GM18526 (cell line): ENCODE measurements around the gene CTF1.
A peak's percentile ranks its signal among the peaks of the same experiment; 100 is the strongest.

Source experiments
- POLR2A ChIP-seq: IDR thresholded peaks from 3 replicates; pipeline ENCODE4 v1.6.1; 2011; ENCODE audit not compliant: insufficient read length; ENCODE audit errors: extremely low read depth

Gene CTF1

GRCh38 chr16:30882429-30883310, 13.7 kb upstream of the CTF1 start:
- TF ChIP-seq POLR2A = no peak

DNA sequence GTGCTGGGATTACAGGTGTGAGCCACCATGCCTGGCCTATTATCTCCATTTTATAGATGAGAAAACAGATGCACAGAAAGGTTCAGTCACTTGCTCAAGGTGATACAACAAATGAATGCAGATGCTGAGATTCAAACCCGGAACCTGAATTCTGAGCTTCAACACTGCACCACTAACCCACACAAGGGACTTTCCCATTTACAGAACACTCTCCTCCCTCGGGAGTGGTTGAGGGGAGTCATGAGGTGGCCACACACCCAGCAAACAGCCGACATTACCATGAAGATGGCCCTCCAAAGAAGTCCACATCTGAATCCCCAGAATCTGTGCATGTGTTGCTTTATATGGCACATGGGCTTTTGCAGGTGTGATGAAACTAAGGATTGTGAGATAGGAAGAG, 11.7 kb upstream of the CTF1 start:
- TF ChIP-seq POLR2A = no peak

- no peak for TF ChIP-seq POLR2A
Observed at GRCh38 chr16:30885196-30885595, 11.2 kb upstream of the CTF1 start.

DNA sequence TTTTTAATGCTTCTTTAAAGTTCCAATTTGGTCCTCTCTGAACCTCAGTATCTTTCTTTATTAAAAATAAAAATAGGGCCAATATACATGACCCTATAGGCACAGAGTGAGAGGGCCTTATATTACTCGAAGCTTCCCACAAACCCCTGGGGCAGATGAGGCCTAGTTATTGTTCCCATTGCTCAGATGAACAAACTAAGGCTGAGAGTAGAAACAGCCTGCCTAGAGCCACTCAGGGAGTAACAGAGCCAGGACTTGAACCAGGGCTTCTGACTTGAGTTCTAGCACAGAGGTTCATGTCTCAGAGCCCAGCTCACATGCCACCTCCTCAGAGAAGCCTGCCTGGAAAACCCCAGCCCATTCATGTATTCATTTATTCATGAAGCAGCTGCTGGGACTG, 10.3 kb upstream of the CTF1 start:
- no peak for TF ChIP-seq POLR2A

- no peak for TF ChIP-seq POLR2A
Observed at GRCh38 chr16:30887927-30888326, 8.5 kb upstream of the CTF1 start.

DNA sequence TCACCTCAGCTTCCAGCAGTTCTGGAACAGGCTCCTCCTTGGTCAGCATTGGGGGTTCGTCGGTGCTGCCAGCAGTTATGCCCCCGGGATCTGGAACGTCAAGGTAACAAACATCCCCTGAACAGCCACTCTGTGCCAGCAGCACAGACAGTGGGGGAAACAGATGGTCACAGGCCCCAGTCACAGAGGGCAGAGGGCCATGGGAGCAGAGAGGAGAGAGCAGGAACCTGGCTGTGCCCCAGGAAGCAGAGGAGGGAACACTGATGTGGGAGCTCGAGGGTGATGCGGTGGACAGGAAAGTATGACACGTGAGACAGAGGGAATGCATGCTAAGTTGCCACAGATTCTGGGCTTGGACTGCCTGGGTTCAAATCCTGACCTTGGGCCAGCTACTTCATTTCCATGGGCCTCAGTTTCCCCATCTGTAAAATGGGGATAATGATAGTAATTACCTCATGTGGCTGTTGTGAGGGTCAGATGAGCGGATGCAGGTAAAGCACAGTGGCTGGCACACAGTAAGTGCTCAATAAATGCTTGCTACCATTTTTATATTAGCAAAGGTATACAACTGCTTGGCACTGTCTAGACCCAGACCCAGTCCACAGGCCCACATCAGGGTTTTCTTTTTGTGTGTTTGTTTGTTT, 7.4 kb upstream of the CTF1 start:
- no peak for TF ChIP-seq POLR2A

- no peak for TF ChIP-seq POLR2A
Observed at GRCh38 chr16:30889721-30890120, 6.7 kb upstream of the CTF1 start.

- TF ChIP-seq POLR2A = no peak
Observed at GRCh38 chr16:30892670-30893416, 3.6 kb upstream of the CTF1 start.

DNA sequence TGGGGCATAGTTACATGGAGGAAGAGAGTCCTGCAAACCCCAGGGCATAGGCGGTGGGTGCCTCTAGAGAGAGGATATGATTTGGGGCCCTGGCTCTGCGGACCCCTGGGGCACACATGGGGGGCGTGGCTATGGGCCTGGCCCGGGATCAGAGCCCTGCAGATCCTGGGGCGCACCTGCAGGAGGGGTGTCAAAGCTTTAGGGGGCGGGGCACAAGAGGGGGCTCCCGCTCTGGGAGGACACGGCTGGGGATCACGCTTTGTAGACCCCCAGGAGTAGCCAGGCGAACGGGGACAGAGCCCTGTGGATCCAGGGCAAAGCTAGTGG, 3.0 kb upstream of the CTF1 start:
- no peak for TF ChIP-seq POLR2A

- TF ChIP-seq POLR2A = peak; percentile 63
Observed at GRCh38 chr16:30893744-30894539, 2.5 kb upstream of the CTF1 start, which contains the start of gene BCL7C. Gene BCL7C (minus strand): TSS chr16:30894077. CDS start chr16:30893944, 133 bp downstream.

GRCh38 chr16:30894540-30895368, 1.7 kb upstream of the CTF1 start:
- TF ChIP-seq POLR2A = no peak

- no peak for TF ChIP-seq POLR2A
Observed at GRCh38 chr16:30895627-30896260, 670 bp upstream of the CTF1 start.

- no peak for TF ChIP-seq POLR2A
Observed at GRCh38 chr16:30896889-30897733, 697 bp downstream of the CTF1 start.
